A673 (cell line): ENCODE data around the gene TMEM106C.

Experiments
- EZH2 ChIP-seq: fragments of 200-600 bp; sonication (generic); IDR thresholded peaks from 2 replicates; pipeline ENCODE4 v1.6.1; 2017; ENCODE audit warnings: borderline replicate concordance, low read depth, mild to moderate bottlenecking, mixed read lengths, antibody characterized with exemption, low read length; ENCODE audit not compliant: poor library complexity, severe bottlenecking
- TF ChIP-seq, protein P1 (sequence below): fragments of 300-800, 200-600 bp; sonication (generic); conservative IDR thresholded peaks from 2 replicates; pipeline ENCODE4 v1.5.1; 2017; ENCODE audit warnings: low read depth, mild to moderate bottlenecking, antibody characterized with exemption, low read length, moderate library complexity, mixed read lengths

DNA sequence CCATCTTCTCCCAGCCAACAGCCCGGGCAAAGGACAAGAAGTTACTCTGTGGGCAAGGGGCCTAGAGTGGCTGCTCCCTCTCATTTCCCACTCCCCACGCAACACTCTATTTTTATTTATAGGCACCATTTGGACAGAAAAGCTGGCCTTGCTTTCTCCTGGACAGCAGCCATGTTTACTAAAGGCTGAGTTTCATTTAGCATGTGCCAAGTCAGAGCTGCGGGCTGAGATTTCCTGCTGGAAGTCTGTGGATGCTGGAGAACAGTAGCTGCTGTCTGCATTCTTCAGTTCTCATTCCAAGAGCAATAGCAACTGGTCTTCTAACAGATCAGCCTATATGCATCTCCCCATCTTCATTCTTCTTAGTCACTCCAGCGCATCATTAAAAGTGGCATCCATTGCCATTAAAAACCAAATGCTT is 32.6 kb downstream of the TMEM106C start:
- TF ChIP-seq, protein P1, sequence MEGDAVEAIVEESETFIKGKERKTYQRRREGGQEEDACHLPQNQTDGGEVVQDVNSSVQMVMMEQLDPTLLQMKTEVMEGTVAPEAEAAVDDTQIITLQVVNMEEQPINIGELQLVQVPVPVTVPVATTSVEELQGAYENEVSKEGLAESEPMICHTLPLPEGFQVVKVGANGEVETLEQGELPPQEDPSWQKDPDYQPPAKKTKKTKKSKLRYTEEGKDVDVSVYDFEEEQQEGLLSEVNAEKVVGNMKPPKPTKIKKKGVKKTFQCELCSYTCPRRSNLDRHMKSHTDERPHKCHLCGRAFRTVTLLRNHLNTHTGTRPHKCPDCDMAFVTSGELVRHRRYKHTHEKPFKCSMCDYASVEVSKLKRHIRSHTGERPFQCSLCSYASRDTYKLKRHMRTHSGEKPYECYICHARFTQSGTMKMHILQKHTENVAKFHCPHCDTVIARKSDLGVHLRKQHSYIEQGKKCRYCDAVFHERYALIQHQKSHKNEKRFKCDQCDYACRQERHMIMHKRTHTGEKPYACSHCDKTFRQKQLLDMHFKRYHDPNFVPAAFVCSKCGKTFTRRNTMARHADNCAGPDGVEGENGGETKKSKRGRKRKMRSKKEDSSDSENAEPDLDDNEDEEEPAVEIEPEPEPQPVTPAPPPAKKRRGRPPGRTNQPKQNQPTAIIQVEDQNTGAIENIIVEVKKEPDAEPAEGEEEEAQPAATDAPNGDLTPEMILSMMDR: no peak
- no peak for TF ChIP-seq EZH2
